HG03521 (cell line): ENCODE measurements around the gene HOXD1.

ENCODE experiments used
- ATAC-seq: cut with Tn5 transposase; IDR thresholded peaks from one replicate; pipeline ENCODE4 v1.9.1; 2021; ENCODE audit warnings: mild to moderate bottlenecking, moderate library complexity; ENCODE audit not compliant: unreplicated experiment

Gene HOXD1

GRCh38 chr2:176178757-176179295, 9.6 kb upstream of the HOXD1 start:
- no peak for ATAC-seq

GRCh38 chr2:176181551-176181950, 6.9 kb upstream of the HOXD1 start:
- ATAC-seq: no peak

DNA sequence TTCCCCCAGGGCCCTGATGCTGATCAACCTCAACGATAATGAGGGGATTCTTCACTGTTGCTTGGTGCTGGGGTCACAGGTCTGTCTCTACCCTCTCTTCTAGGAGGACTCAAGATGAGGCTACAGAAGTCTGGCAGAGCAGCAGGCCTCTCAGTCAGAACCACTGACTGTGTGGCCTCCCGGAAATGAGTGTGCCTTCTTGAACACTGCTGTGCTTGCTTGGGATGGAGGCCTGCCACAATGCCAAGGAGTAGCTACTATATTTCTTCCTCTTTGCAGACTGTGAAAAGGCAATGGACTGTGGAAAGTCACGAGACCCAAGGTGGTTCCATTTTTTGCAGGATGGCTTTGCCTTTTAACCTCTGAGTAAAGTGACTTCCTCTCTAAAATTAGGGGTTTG, 5.8 kb upstream of the HOXD1 start:
- ATAC-seq: no peak

- no peak for ATAC-seq
These were observed 3.7 kb upstream of the HOXD1 start for GRCh38 chr2:176184749-176185148.

GRCh38 chr2:176186024-176186423, 2.4 kb upstream of the HOXD1 start:
- no peak for ATAC-seq

DNA sequence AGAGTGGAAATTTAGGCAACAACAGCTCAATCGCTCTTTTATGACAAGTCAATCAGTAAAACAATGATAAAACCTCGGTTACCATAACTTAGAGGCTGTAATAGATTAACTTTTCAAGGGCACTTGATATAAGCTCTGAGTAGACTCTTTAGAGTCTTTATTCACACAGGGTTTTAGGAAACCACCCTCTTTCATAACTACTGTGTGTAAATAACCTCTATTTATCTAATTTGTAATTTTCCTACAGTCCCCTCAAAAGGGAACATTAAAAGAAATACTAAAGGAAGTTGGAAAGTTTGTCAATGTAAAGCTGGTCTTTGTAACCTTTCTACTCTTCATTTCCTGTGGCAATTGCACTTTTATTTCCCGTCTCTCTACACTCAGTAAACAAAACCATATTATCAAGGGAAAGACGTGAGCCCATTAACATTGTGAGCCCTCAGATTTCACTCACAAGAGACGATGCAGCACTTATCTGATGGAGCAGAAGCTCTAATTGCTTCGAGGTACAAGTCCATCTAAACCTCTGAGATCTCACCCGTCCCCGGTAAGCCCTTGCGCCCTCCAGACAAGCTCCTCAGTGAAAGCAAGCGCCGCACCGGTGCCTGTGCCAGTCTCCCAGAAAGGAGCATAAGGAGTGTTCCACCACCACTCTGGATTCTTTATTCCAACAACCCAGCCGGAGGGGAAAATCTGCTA, 1.1 kb upstream of the HOXD1 start:
- ATAC-seq: no peak

- no peak for ATAC-seq
These were observed 559 bp downstream of the HOXD1 start for GRCh38 chr2:176188774-176189680.

- ATAC-seq: no peak
These were observed 1.5 kb downstream of the HOXD1 start for GRCh38 chr2:176189681-176190641.

DNA sequence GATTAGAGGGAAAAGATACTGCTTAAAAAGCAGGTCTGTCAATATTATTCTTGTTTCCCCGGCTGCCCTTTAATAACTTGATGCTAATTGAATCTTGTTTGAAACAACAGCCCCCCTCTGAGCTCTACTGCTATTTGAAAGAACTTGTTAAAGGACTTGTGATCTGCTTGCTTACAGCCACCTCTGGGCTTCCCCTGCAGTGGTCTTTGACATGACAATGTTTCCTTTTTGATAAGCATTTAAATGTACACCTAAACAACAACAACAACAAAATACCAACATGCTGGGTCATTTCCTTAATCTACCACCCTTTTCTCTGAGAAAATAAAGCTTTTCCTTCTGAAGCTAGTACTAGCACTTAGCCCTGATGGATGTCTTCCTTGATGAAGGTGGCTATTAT, 3.9 kb downstream of the HOXD1 start:
- no peak for ATAC-seq

- ATAC-seq: no peak
These were observed 4.6 kb downstream of the HOXD1 start for GRCh38 chr2:176193048-176193447.

GRCh38 chr2:176199902-176200301, 11.4 kb downstream of the HOXD1 start:
- ATAC-seq: no peak

GRCh38 chr2:176200971-176201370, 12.5 kb downstream of the HOXD1 start:
- no peak for ATAC-seq

DNA sequence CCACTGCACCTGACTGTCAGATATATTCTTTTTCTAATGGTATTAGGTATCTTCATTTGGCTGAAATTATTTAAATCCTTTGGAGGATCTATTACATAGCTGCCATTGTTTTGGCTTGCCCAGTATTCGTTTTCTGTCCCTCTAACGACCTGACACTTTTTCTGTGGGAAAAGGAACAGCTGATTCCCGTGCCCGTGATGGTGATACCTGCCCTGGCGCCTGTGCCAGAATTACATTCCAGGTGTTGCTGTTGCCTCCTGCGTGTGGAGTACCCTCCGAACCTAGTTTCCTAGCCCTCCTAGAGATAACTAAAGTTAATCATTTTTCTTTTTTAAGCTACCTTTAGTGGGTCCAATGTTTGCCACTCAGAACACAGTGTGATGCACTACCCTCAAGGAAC, 14.0 kb downstream of the HOXD1 start:
- ATAC-seq: no peak

DNA sequence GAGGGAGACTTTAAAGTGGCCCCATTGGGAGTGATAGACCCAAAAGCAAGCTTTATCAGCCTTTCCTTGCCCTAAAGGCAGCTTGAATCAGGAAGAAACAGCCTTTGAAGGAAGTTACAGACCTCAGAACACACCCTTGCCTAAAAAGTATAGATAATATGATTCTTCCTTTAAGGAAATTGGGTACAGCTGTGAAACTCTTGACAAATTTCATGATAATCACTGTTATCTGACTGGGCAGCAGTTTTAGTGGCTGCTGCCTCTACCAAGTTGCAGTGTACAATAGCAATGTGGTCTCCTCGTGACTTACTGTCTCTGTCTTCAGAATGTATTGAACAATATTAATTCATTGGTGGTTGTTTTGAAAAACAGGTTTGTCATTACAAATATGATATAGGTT, 16.7 kb downstream of the HOXD1 start:
- ATAC-seq: no peak

- ATAC-seq: no peak
These were observed 17.7 kb downstream of the HOXD1 start for GRCh38 chr2:176206136-176206535.

DNA sequence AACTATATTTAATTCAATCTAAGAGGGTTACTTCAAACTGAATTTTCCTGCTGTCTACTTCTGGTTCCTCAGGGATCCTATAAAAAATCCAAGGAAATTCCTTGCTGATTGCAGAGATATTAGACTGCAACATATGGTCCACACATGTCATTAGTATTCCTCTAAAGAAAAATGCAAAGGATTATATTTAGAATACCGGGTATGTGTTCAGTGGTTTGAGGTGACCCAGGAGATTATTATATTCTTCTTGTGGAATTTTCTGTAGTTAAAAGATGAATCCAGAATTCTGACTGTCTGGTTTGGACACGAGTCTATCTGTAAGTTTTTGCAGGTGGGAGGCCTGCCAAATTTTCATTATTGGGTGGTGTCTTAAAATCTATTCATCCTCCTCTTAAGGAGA, 18.2 kb downstream of the HOXD1 start:
- no peak for ATAC-seq

GRCh38 chr2:176211110-176211509, 22.6 kb downstream of the HOXD1 start:
- ATAC-seq: no peak

- ATAC-seq: no peak
These were observed 23.8 kb downstream of the HOXD1 start for GRCh38 chr2:176212276-176212675.

GRCh38 chr2:176213406-176213805, 24.9 kb downstream of the HOXD1 start:
- no peak for ATAC-seq

DNA sequence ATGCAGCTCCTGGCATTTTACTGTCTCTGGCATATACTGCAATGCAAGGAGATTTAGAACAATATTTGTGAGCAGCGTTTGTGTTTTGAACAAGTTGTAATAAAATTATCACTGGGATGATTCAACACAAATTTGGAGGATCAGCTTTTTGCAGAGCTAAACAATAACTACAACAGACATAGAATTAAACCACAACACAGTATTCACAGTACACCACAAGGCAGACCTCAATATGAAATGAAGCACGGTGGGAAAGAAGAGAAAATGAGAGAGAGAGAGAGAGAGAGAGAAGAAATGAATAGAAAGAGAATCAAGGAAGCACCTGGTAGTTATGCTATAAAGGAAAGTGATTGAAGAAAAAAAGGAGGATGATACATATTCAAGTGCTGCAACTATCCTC, 39.4 kb downstream of the HOXD1 start:
- no peak for ATAC-seq

DNA sequence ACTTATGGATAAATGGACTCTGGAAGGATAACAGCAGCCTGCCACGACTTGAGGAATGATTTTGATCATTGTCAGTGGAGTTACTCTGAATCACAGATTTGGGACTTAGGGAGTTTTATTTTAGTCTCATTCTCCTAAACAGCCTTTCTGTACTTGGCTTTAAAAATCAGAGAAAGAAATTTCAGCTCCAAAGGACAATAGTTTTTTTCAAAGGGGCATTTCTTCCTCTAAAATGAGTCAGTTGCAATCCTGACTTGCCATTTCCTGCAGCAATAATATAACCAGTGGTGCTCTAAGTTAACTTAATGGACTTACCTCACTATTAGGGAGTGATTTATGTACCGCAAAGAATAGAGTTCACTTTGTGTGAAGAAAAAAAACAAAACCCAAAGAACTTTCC, 45.7 kb downstream of the HOXD1 start:
- no peak for ATAC-seq
